Epidermal melanocyte (primary cell): ENCODE results near the gene ZP2.
"Not testable (repeated sequence)": the region's sequence is repeated elsewhere in the genome, so short reads cannot be mapped to it uniquely, and the experiment has no call there.

Source experiments
- DNase-seq: peaks from one replicate; pipeline ENCODE4 v3.0.0; 2011; ENCODE audit warnings: low spot score; ENCODE audit not compliant: insufficient read length

The ZP2 gene

DNA sequence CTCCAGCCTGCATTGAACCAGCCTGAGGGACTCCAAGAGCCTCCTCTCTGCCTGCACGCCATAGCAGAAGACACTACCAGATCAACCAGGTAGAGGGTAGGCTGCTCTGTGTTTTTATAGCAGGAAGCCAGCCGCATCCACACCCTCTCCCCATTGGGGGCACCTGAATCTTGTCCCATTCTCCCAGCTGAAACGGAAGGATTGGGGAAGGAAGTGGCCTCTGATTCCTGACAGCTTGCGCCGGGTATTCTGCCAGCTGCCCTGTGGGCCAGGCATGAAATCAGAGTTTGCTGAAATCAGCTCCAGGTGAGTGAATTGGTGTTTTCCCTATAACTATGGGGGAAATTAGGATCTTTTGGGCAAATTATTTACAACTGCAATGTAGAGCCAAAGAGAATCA is at the start of gene ZP2:
ZP2 (minus strand) TSS at position 89 of the 400 bp plus-strand sequence; CDS start at position 62, 27 bp downstream.
- DNase-seq = no peak

DNA sequence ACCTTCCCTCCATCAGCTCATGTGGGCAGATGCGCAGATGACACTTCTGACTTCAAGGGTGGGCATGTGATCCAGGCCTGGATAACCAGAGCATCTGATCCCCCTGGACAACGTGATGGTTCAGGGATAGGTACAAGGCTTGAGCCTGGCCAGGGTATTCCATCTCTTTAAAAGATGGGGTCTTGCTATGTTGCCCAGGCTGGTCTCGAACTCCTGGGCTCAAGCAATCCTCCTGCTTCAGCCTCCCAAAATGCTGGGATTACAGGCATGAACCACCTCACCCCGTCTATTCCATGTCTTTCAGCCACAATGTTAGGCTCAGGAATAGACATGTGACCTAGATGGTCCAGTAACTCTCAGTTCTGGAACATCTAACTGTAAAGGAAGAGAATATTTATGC is 45.9 kb upstream of the ZP2 start:
- DNase-seq = no peak

DNA sequence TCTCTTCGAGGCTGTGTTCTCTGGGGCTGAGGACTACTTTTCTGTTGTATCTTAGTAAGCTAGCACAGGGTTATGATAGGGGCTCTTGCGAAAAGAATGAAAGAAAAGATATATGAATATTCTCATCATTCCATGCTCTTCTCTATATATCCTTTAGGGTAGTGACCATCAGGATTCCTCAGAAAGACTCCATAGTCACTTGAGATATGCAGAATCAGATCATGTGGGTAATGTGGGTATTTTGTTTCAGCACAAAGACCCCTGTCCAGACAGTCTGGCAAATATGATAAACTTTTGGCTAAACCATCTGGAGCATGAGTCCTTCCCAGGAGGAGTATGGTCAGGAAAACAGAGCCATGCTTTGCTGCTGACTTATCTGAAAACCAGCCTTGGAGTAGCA is 45.3 kb upstream of the ZP2 start:
- DNase-seq = no peak

DNA sequence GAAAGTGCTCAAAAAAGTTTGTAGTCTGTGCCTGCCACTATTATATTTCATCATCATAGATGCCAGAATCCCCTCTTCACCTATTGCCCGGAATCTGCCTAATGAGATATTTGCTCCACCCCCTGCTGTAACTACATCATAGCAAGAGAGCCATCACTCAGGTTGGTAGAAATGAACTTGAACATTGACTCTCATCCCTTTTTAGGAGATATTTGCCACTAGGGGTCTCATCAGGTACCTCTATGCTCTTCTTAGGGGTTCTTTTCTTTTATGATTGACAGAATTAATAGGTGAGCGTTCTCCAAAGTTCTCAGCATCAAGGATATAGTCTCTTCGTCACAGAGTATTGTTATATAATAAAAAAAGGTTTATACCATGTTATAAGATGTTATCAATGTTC is 42.1 kb upstream of the ZP2 start:
- no peak for DNase-seq

GRCh38 chr16:21250072-21250923 is 38.9 kb upstream of the ZP2 start:
- DNase-seq = no peak

- not testable (repeated sequence) for DNase-seq
These were observed 36.8 kb upstream of the ZP2 start for GRCh38 chr16:21248179-21248578.

GRCh38 chr16:21244518-21245215 is 33.3 kb upstream of the ZP2 start:
- DNase-seq = no peak

DNA sequence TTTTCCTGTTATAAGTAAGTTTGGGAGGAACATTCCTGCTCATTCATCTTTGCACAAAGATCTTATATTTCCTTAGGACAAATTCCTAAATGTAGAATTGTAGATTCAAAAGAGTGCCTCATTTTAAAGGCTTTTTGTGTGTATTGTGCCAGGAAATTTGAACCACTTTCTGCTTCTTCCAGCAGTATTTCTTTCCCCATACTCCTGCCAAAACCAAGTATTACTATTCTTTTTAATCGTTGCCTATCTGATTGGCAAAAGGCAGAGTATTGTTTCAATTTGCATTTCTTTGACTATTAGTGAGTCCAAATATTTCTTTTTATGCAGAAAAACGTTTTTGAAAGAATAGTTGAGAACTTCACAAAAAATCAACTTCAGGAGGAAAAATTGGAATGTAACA is 31.4 kb upstream of the ZP2 start:
- DNase-seq = no peak

GRCh38 chr16:21239646-21240045 is 28.3 kb upstream of the ZP2 start:
- DNase-seq = no peak

DNA sequence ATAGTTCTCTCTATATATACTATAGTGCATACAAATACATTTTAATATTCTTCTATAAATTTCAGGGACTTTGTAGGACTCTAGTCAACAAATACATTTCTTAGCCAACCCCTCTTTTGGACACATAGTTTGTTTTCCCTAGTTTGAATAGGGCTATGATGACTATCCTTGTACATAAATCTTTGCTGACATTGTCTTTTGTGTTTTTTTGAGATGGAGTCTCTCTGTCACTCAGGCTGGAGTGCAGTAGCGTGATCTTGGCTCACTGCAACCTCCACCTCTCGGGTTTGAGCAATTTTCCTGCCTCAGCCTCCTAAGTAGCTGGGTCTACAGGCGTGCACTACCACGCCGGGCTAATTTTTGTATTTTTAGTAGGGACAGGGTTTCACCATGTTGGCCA is 25.5 kb upstream of the ZP2 start:
- no peak for DNase-seq

GRCh38 chr16:21235199-21235585 is 23.8 kb upstream of the ZP2 start:
- no peak for DNase-seq

GRCh38 chr16:21233521-21234150 is 22.3 kb upstream of the ZP2 start, which contains the start of gene ANKS4B:
Gene ANKS4B (plus strand): TSS chr16:21233699. CDS start chr16:21233738, 39 bp downstream.
- no peak for DNase-seq

- DNase-seq = no peak
These were observed 21.7 kb upstream of the ZP2 start for GRCh38 chr16:21233045-21233520.

- no peak for DNase-seq
These were observed 17.0 kb upstream of the ZP2 start for GRCh38 chr16:21228361-21228872.

DNA sequence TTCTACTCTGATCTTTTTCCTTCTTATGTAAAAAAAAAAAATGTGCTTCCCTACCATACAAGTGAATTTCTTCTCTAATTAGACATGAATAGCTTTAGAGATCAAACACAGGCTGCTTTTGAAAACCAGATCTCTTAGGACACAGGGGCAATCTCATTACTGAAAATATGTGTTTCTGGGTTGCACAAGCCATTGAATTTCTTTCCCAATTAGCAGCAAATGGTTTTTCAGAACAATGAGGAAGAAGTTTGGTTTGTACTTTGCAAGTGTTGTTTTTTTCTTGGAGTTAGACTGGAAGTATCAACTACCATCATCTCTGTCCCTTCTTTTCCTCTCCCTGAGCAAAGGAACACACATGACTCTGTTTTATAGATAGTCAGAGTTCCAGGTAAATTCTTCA is 16.5 kb upstream of the ZP2 start:
- DNase-seq = no peak

GRCh38 chr16:21226749-21227148 is 15.4 kb upstream of the ZP2 start:
- peak; percentile 49 for DNase-seq

DNA sequence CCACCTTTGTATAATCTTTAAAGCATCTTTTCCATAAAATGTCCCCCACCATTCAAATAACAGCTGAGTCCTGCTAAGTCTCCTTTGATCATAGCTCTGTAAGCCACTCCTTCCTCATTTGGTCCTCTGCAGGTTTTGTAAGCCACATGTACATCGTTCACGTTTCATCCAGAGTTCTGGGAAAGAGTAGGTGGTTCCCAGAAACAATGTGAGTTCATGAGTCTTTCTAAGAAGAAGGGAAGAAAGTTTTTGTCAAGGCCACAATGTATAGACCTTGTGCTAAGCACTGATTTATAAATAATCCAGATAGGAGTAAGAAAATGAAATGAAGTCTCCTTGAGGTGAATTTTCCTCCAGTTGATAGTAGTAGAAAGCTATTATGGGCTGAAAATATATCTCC is 13.4 kb upstream of the ZP2 start:
- no peak for DNase-seq

DNA sequence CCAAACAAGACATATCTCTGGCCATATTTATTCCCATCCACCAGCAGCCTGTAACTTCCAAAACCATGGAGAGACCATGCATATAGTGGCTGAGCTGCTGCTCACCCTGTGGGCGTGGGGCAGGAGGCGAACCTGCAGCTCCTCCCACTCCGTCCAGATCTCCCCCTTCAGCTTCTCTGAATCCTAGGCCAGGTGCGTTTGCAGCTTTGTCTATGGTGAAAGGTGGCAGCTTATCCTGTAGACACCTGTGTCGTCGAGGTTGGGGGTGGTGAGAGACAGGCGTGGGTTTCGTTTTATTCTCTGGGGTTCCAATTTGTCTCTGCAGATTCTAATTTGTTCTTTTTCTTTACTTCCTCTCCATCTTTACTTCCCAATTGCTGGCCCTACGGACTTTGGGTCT is 12.4 kb upstream of the ZP2 start:
- no peak for DNase-seq

DNA sequence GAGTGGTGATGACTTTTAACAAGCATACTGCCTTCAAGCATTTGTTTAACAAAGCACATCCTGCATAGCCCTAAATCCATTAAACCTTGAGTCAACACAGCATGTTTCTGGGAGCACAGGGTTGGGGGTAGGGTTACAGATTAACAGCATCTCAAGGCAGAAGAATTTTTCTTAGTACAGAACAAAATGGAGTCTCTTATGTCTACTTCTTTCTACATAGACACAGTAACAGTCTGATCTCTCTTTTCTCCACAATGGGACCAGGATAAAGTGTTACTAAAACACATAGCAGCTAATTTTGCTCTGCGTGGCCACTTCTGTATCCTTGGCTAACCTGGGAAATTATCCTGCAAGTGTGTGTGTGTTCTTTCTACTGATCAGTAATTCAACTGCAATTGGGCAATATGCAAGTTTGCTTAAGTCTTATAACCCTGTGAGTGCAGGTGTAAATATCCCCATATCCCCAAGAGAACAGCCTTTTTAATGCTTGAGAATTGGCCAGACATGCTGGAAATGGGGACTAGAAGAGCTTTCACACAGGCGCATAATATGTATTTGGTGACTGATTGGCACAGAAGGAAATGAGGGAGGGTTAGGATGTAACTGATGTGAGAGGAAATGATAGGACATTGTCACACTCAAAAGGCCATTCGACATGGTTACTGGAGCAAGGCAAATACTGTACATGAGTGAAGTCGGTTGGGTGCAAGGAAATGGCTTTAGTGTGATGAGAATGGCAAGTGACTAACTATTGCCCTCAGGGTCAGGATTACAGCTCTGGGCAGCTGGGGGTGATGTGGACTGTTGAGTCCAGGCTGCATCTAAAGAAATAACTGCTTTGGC is 11.3 kb upstream of the ZP2 start:
- no peak for DNase-seq

GRCh38 chr16:21219551-21219950 is 8.2 kb upstream of the ZP2 start:
- DNase-seq = no peak

- no peak for DNase-seq
These were observed 6.8 kb upstream of the ZP2 start for GRCh38 chr16:21218153-21218552.
